ENCODE measurements around the gene NFIA.

Gene NFIA

GRCh38 chr1:61225478-61225877, 143.1 kb downstream of the NFIA start:
- no peak for DNase-seq

GRCh38 chr1:61226791-61227567, 144.6 kb downstream of the NFIA start:
- no peak for DNase-seq

- no peak for DNase-seq
These were observed 145.6 kb downstream of the NFIA start for GRCh38 chr1:61227857-61228550.

- DNase-seq = no peak
These were observed 148.2 kb downstream of the NFIA start for GRCh38 chr1:61230523-61230922.

- no peak for DNase-seq
These were observed 149.4 kb downstream of the NFIA start for GRCh38 chr1:61231795-61232194.

- DNase-seq = no peak
These were observed 150.8 kb downstream of the NFIA start for GRCh38 chr1:61233121-61233660.

- no peak for DNase-seq
These were observed 152.2 kb downstream of the NFIA start for GRCh38 chr1:61234587-61234919.

GRCh38 chr1:61237147-61237546, 154.8 kb downstream of the NFIA start:
- no peak for DNase-seq

- no peak for DNase-seq
These were observed 155.4 kb downstream of the NFIA start for GRCh38 chr1:61237659-61238358.

GRCh38 chr1:61238359-61238665, 156.0 kb downstream of the NFIA start:
- no peak for DNase-seq

- DNase-seq = no peak
These were observed 158.5 kb downstream of the NFIA start for GRCh38 chr1:61240878-61241277.

GRCh38 chr1:61241411-61241838, 159.1 kb downstream of the NFIA start:
- no peak for DNase-seq

- DNase-seq = no peak
These were observed 159.6 kb downstream of the NFIA start for GRCh38 chr1:61241973-61242381.

GRCh38 chr1:61244114-61244513, 161.8 kb downstream of the NFIA start:
- DNase-seq = no peak

- no peak for DNase-seq
These were observed 163.5 kb downstream of the NFIA start for GRCh38 chr1:61245696-61246400.

- no peak for DNase-seq
These were observed 164.9 kb downstream of the NFIA start for GRCh38 chr1:61247051-61247825.

- no peak for DNase-seq
These were observed 165.8 kb downstream of the NFIA start for GRCh38 chr1:61247881-61248752.

GRCh38 chr1:61250933-61251332, 168.6 kb downstream of the NFIA start:
- no peak for DNase-seq

GRCh38 chr1:61253059-61253735, 170.8 kb downstream of the NFIA start:
- DNase-seq = no peak

- no peak for DNase-seq
These were observed 171.7 kb downstream of the NFIA start for GRCh38 chr1:61253912-61254633.

Data from activated gamma-delta T cell (primary cell).